SK-N-SH treated with all-trans-retinoic acid at 6 μM for 48 hours (cell line): Measurements from ENCODE around the gene PRKG1.

ENCODE experiments used
- ATAC-seq: fragments of 200-7000 bp; cut with Tn5 transposase; 3 replicates; pipeline ENCODE4 v1.9.1; 2020; ENCODE audit warnings: mild to moderate bottlenecking, moderate library complexity
- CSDC2 ChIP-seq: fragments of 250-450 bp; sonication (Bioruptor Pico); IDR thresholded peaks from 2 replicates; pipeline ENCODE4 v1.5.0; 2020; ENCODE audit warnings: mild to moderate bottlenecking, moderate library complexity
- CSRNP3 ChIP-seq: fragments of 250-450 bp; sonication (Bioruptor Pico); IDR thresholded peaks from 2 replicates; pipeline ENCODE4 v1.5.1; 2021; ENCODE audit warnings: mild to moderate bottlenecking, moderate library complexity
- ESRRG ChIP-seq: fragments of 250-450 bp; sonication (Bioruptor Pico); IDR thresholded peaks from 2 replicates; pipeline ENCODE4 v1.6.1; 2021; ENCODE audit warnings: mild to moderate bottlenecking
- ISL1 ChIP-seq: fragments of 250-450 bp; sonication (Bioruptor Pico); IDR thresholded peaks from 2 replicates; pipeline ENCODE4 v2.1.2; 2022; ENCODE audit warnings: mild to moderate bottlenecking, moderate library complexity
- OSR1 ChIP-seq: fragments of 250-450 bp; sonication (Bioruptor Pico); IDR thresholded peaks from 2 replicates; pipeline ENCODE4 v1.8.0; 2022; ENCODE audit warnings: moderate library complexity, mild to moderate bottlenecking, inconsistent platforms
- PPARA ChIP-seq: fragments of 250-450 bp; sonication (Bioruptor Pico); IDR thresholded peaks from 2 replicates; pipeline ENCODE4 v1.5.0; 2020; ENCODE audit warnings: mild to moderate bottlenecking, borderline replicate concordance
- RARB ChIP-seq: fragments of 250-450 bp; sonication (Bioruptor Pico); IDR thresholded peaks from 2 replicates; pipeline ENCODE4 v1.8.0; 2021; ENCODE audit warnings: mild to moderate bottlenecking, moderate library complexity
- SNAI2 ChIP-seq: fragments of 250-450 bp; sonication (Bioruptor Pico); IDR thresholded peaks from 2 replicates; pipeline ENCODE4 v1.5.0; 2020; ENCODE audit warnings: mild to moderate bottlenecking, moderate library complexity
- TCF4 ChIP-seq: fragments of 250-450 bp; sonication (Bioruptor Pico); IDR thresholded peaks from 2 replicates; pipeline ENCODE4 v1.8.0; 2021; ENCODE audit warnings: mild to moderate bottlenecking, moderate library complexity, borderline replicate concordance
- TOX ChIP-seq: fragments of 250-450 bp; sonication (Bioruptor Pico); IDR thresholded peaks from 2 replicates; pipeline ENCODE4 v1.8.0; 2021; ENCODE audit warnings: mild to moderate bottlenecking, moderate library complexity, borderline replicate concordance
- ZC3H10 ChIP-seq: fragments of 250-450 bp; sonication (Bioruptor Pico); IDR thresholded peaks from 2 replicates; pipeline ENCODE4 v1.5.1; 2021; ENCODE audit warnings: mild to moderate bottlenecking, moderate library complexity
- ZFP3 ChIP-seq: fragments of 250-450 bp; sonication (Bioruptor Pico); IDR thresholded peaks from 2 replicates; pipeline ENCODE4 v1.5.0; 2020; ENCODE audit warnings: mild to moderate bottlenecking, moderate library complexity
- ZFP30 ChIP-seq: fragments of 450-650 bp; formaldehyde crosslinking; IDR thresholded peaks from 2 replicates; pipeline ENCODE4 v1.5.0; 2022; ENCODE audit warnings: mild to moderate bottlenecking, moderate library complexity
- ZNF565 ChIP-seq: fragments of 450-650 bp; formaldehyde crosslinking; conservative IDR thresholded peaks from 2 replicates; pipeline ENCODE4 v1.5.0; 2020; ENCODE audit warnings: low read depth, mild to moderate bottlenecking, moderate library complexity
- ZNF70 ChIP-seq: fragments of 450-650 bp; formaldehyde crosslinking; IDR thresholded peaks from 2 replicates; pipeline ENCODE4 v1.5.0; 2020; ENCODE audit warnings: mild to moderate bottlenecking, moderate library complexity
- ZNF8 ChIP-seq: fragments of 450-650 bp; formaldehyde crosslinking; IDR thresholded peaks from 2 replicates; pipeline ENCODE4 v1.5.0; 2020; ENCODE audit warnings: mild to moderate bottlenecking, moderate library complexity
- TF ChIP-seq, protein P1 (sequence below): fragments of 250-450 bp; sonication (Bioruptor Pico); IDR thresholded peaks from 2 replicates; pipeline ENCODE4 v1.5.0; 2020; ENCODE audit warnings: mild to moderate bottlenecking, moderate library complexity
- TF ChIP-seq, protein P2 (sequence below): fragments of 250-450 bp; sonication (Bioruptor Pico); IDR thresholded peaks from 2 replicates; pipeline ENCODE4 v1.8.0; 2020; ENCODE audit warnings: mild to moderate bottlenecking, moderate library complexity, borderline replicate concordance

PRKG1 gene

GRCh38 chr10:52129410-52130178, 1055.3 kb downstream of the PRKG1 start (continued):
- TF ChIP-seq, protein P1, sequence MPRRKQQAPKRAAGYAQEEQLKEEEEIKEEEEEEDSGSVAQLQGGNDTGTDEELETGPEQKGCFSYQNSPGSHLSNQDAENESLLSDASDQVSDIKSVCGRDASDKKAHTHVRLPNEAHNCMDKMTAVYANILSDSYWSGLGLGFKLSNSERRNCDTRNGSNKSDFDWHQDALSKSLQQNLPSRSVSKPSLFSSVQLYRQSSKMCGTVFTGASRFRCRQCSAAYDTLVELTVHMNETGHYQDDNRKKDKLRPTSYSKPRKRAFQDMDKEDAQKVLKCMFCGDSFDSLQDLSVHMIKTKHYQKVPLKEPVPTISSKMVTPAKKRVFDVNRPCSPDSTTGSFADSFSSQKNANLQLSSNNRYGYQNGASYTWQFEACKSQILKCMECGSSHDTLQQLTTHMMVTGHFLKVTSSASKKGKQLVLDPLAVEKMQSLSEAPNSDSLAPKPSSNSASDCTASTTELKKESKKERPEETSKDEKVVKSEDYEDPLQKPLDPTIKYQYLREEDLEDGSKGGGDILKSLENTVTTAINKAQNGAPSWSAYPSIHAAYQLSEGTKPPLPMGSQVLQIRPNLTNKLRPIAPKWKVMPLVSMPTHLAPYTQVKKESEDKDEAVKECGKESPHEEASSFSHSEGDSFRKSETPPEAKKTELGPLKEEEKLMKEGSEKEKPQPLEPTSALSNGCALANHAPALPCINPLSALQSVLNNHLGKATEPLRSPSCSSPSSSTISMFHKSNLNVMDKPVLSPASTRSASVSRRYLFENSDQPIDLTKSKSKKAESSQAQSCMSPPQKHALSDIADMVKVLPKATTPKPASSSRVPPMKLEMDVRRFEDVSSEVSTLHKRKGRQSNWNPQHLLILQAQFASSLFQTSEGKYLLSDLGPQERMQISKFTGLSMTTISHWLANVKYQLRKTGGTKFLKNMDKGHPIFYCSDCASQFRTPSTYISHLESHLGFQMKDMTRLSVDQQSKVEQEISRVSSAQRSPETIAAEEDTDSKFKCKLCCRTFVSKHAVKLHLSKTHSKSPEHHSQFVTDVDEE (CRISPR knock-in tag), result no peak
- no peak for TF ChIP-seq RARB

DNA sequence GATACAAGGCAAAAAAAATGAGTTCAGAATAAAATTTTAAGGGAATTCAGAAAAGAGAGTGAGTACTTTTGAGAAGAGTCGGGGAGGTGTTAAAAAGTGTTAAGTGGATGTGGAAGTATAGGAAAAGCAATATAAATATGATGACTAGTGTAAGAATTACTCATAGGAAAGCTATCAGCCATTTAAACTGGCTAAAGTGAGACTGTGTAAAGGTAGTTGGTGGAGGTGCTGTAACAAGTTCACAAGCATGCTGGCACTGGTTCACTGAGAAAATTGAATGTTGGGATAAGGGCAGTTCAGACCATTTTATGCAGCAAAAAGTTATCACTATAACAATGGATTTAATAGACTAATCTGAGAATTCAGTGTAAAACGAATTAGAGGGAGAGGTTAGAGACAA, 1060.8 kb downstream of the PRKG1 start:
- TF ChIP-seq ZFP30, result no peak
- no peak for TF ChIP-seq OSR1
- TF ChIP-seq RARB, result no peak
- no peak for TF ChIP-seq CSDC2
- no peak for TF ChIP-seq CSRNP3 (CRISPR knock-in tag)
- TF ChIP-seq, protein P1 (CRISPR knock-in tag), result no peak
- TF ChIP-seq ZNF70, result no peak
- TF ChIP-seq TOX (CRISPR knock-in tag), result no peak
- TF ChIP-seq TCF4, result no peak
- TF ChIP-seq, protein P2, sequence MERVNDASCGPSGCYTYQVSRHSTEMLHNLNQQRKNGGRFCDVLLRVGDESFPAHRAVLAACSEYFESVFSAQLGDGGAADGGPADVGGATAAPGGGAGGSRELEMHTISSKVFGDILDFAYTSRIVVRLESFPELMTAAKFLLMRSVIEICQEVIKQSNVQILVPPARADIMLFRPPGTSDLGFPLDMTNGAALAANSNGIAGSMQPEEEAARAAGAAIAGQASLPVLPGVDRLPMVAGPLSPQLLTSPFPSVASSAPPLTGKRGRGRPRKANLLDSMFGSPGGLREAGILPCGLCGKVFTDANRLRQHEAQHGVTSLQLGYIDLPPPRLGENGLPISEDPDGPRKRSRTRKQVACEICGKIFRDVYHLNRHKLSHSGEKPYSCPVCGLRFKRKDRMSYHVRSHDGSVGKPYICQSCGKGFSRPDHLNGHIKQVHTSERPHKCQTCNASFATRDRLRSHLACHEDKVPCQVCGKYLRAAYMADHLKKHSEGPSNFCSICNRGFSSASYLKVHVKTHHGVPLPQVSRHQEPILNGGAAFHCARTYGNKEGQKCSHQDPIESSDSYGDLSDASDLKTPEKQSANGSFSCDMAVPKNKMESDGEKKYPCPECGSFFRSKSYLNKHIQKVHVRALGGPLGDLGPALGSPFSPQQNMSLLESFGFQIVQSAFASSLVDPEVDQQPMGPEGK (CRISPR knock-in tag), result no peak
- no peak for TF ChIP-seq ZFP3 (CRISPR knock-in tag)
- TF ChIP-seq SNAI2 (CRISPR knock-in tag), result no peak
- no peak for TF ChIP-seq ZNF565 (CRISPR knock-in tag)
- no peak for TF ChIP-seq ZC3H10 (CRISPR knock-in tag)
- no peak for TF ChIP-seq PPARA
- no peak for TF ChIP-seq ESRRG (CRISPR knock-in tag)
- TF ChIP-seq ISL1 (CRISPR knock-in tag), result no peak
- TF ChIP-seq ZNF8, result no peak
- TF ChIP-seq, all 23 proteins: peak for 0
- ATAC-seq, result no peak

- ATAC-seq, result no peak
- TF ChIP-seq PPARA (no peak), TCF4 (peak; percentile 26; the same call in 1 of the 2 replicates)
- TF ChIP-seq, protein P1 (CRISPR knock-in tag), result 0 out of 2 replicates have a peak, but pooled peaks have one; percentile 38
- TF ChIP-seq, all 23 proteins: peak for 2
These were observed 1062.6 kb downstream of the PRKG1 start for GRCh38 chr10:52136921-52137320.
